HUES6 (cell line): ENCODE data around the gene SMARCA5.

Source experiments
- H3K27ac ChIP-seq: 2 replicates; pipeline ENCODE4 v1.7.0; 2013; ENCODE audit warnings: low read depth, mild to moderate bottlenecking, low read length, inconsistent platforms
- H3K27me3 ChIP-seq: 2 replicates; pipeline ENCODE4 v1.6.1; 2013; ENCODE audit warnings: low read length; ENCODE audit not compliant: control insufficient read depth, insufficient read depth
- H3K36me3 ChIP-seq: 2 replicates; pipeline ENCODE4 v1.6.1; 2013; ENCODE audit warnings: low read length; ENCODE audit not compliant: control insufficient read depth, insufficient read depth
- H3K4me1 ChIP-seq: 2 replicates; pipeline ENCODE4 v1.6.1; 2013; ENCODE audit warnings: low read length; ENCODE audit not compliant: control insufficient read depth, insufficient read depth
- H3K4me3 ChIP-seq: 2 replicates; pipeline ENCODE4 v1.5.1; 2013; ENCODE audit warnings: low read depth, low read length
- H3K9ac ChIP-seq: one replicate; pipeline ENCODE4 v1.6.1; 2013; ENCODE audit warnings: mild to moderate bottlenecking, low read length
- H3K9me3 ChIP-seq: 2 replicates; pipeline ENCODE4 v1.6.1; 2013; ENCODE audit warnings: low read depth, low read length; ENCODE audit not compliant: control insufficient read depth, insufficient read depth

The SMARCA5 gene

GRCh38 chr4:143575331-143575730, 61.8 kb downstream of the SMARCA5 start:
- no peaks in the 10 kb centered on the region for H3K4me1 ChIP-seq
- H3K27me3 ChIP-seq, result no peaks in the 10 kb centered on the region
- no peak overlapping the region for H3K27ac ChIP-seq
- no peak overlapping the region for H3K9ac ChIP-seq
- no peaks in the 10 kb centered on the region for H3K9me3 ChIP-seq
- H3K36me3 ChIP-seq, result no peaks in the 10 kb centered on the region
- H3K4me3 ChIP-seq, result no peak overlapping the region

GRCh38 chr4:143581331-143581946, 67.9 kb downstream of the SMARCA5 start:
- Histone ChIP-seq H3K4me1 (peaks cover 9% of the 10 kb centered on the region; the same call in 1 of the 2 replicates), H3K9ac (no peak overlapping the region), H3K27ac (no peak overlapping the region), H3K36me3 (no peaks in the 10 kb centered on the region), H3K27me3 (no peaks in the 10 kb centered on the region), H3K9me3 (no peaks in the 10 kb centered on the region), H3K4me3 (no peak overlapping the region)

DNA sequence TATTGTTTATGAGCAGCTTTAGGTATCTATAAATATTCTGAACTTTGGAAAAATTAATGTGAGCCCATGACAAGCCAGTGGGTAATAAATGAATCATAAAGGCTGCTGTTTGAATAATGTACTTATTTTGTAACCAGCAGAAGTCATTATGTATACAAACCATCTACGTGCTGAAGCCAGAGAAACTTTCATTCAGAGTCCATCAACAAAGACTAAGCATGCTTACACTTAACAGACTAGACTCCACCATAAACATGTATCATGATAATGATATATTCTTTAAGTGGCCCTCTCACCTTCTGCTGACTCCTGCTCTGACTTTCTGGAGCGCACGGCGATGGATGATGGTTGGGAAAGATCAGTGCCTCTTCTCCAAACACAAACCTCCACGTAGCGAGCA, 72.0 kb downstream of the SMARCA5 start:
- no peak overlapping the region for H3K27ac ChIP-seq
- no peak overlapping the region for H3K9ac ChIP-seq
- no peaks in the 10 kb centered on the region for H3K36me3 ChIP-seq

DNA sequence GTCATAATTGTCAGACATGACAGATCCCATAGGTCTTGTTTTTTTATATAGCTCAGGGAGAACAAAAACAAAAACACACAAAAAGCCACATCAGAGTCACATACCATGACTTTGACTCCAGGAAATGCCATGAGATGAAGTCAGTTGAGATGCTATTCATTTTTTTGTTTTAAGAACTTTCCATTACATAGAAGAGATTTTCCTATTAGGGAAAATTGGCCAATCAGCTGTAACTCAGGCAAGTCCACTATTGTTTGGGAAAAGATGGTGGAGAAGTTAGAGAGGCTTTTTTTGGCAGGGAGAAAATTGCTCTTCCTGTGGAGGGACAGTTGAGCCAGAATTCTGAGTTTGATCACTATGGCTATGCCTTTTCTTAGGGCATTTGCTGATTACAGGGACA, 72.6 kb downstream of the SMARCA5 start:
- no peaks in the 10 kb centered on the region for H3K27me3 ChIP-seq
- peaks cover 9% of the 10 kb centered on the region; the same call in 1 of the 2 replicates for H3K4me1 ChIP-seq
- no peak overlapping the region for H3K9ac ChIP-seq
- no peaks in the 10 kb centered on the region for H3K36me3 ChIP-seq
- H3K27ac ChIP-seq, result no peak overlapping the region
- no peak overlapping the region for H3K4me3 ChIP-seq
- no peaks in the 10 kb centered on the region for H3K9me3 ChIP-seq

More for the DNA sequence above, 72.0 kb downstream of the SMARCA5 start:
- peaks cover 9% of the 10 kb centered on the region; the same call in 1 of the 2 replicates for H3K4me1 ChIP-seq
- no peak overlapping the region for H3K4me3 ChIP-seq
- no peaks in the 10 kb centered on the region for H3K9me3 ChIP-seq
- H3K27me3 ChIP-seq, result no peaks in the 10 kb centered on the region

DNA sequence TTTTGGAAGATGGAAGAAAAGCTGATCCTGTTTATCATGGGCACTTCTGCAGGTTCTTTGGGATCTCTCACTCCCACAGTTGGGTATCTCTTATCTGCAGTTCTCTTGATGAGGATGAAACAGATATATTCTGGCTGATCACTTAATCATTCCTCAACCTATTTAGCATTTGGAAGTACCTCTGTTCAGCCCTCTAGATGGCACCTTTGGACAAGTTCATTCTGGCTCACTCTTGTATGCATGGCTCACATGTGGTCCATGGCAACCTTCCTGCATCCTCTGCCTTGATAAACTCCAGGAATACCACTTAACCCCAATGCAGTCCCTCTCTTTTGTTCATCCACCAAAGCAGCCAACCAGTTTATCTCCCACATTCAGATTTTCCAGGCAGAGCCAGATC, 74.2 kb downstream of the SMARCA5 start:
- Histone ChIP-seq H3K9ac (no peak overlapping the region), H3K27ac (no peak overlapping the region), H3K4me3 (no peak overlapping the region), H3K4me1 (no peaks in the 10 kb centered on the region), H3K27me3 (no peaks in the 10 kb centered on the region), H3K36me3 (no peaks in the 10 kb centered on the region), H3K9me3 (no peaks in the 10 kb centered on the region)

- Histone ChIP-seq H3K27me3 (no peaks in the 10 kb centered on the region), H3K9me3 (peaks cover 7% of the 10 kb centered on the region; the same call in 1 of the 2 replicates), H3K27ac (no peak overlapping the region), H3K9ac (no peak overlapping the region), H3K4me3 (no peak overlapping the region), H3K4me1 (no peaks in the 10 kb centered on the region), H3K36me3 (no peaks in the 10 kb centered on the region)
Measured at GRCh38 chr4:143597276-143597675, 83.8 kb downstream of the SMARCA5 start.

- Histone ChIP-seq H3K36me3 (no peaks in the 10 kb centered on the region), H3K9ac (no peak overlapping the region), H3K4me3 (no peak overlapping the region), H3K27ac (no peak overlapping the region), H3K27me3 (no peaks in the 10 kb centered on the region), H3K9me3 (peaks cover 5% of the 10 kb centered on the region; the same call in 1 of the 2 replicates), H3K4me1 (no peaks in the 10 kb centered on the region)
Measured at GRCh38 chr4:143598816-143599215, 85.3 kb downstream of the SMARCA5 start.

DNA sequence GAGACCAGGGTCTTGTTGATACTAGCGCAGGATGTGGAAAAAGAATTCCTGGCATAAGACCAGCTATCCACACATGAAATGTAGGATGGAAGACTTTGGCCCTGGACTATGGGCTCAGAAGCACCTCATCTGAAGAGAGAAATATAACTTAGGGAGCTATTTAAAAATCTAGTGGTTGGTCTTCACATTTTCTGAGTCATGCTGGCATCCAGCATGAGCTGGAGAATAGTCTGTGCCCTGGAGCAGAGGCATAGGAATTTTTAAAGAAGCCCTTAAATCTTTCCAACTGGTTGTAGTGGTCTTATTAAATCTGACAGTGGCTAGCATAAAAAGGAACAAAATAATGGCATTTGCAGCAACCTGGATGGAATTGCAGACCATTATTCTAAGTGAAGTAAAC, 86.3 kb downstream of the SMARCA5 start:
- H3K27ac ChIP-seq, result no peak overlapping the region
- H3K4me3 ChIP-seq, result no peak overlapping the region
- H3K9me3 ChIP-seq, result no peaks in the 10 kb centered on the region
- no peak overlapping the region for H3K9ac ChIP-seq
- H3K36me3 ChIP-seq, result no peaks in the 10 kb centered on the region
- no peaks in the 10 kb centered on the region for H3K4me1 ChIP-seq
- H3K27me3 ChIP-seq, result no peaks in the 10 kb centered on the region

DNA sequence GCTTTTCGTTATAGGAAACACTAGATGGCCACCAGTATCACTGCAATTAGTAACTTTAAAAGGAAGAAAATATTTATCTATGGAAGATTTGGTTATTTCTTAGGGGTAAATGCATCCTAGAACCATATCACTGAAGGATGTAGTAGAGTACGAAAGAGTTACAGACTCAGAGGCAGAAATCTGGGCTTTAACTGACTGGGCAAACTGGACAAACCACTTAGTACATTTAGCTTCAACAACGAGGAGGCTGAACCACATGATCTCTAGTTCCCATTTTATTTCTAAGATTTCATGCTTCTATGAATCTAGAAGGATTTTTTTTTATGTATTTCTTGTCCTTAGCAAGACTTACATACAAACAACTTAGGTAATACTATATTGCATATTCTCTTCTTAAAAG, 93.0 kb downstream of the SMARCA5 start:
- no peak overlapping the region for H3K9ac ChIP-seq
- H3K4me3 ChIP-seq, result no peak overlapping the region
- H3K4me1 ChIP-seq, result no peaks in the 10 kb centered on the region
- H3K27ac ChIP-seq, result no peak overlapping the region
- H3K9me3 ChIP-seq, result peaks cover 3% of the 10 kb centered on the region; the same call in 1 of the 2 replicates
- no peaks in the 10 kb centered on the region for H3K36me3 ChIP-seq
- no peaks in the 10 kb centered on the region for H3K27me3 ChIP-seq
